T-helper 17 cell (primary cell): ENCODE results near the gene GJA1. TPM values are rescaled to one million over a fixed set of nuclear protein-coding genes. Genes with fewer than 3 reads are reported as not detected.
A peak's percentile ranks its signal among the peaks of the same experiment; 100 is the strongest.
"Not testable (repeated sequence)": the region's sequence is repeated elsewhere in the genome, so short reads cannot be mapped to it uniquely, and the experiment has no call there.

Experiments used
- ATAC-seq: fragments of 150-1000 bp; cut with Tn5 transposase; 2 replicates; pipeline ENCODE4 v1.10.0; 2021; ENCODE audit warnings: mild to moderate bottlenecking, moderate library complexity
- DNase-seq, 3 donors: peaks; one replicate each; pipeline versions ENCODE4 v3.0.0 to v3.0.0-alpha.2; 2020 to 2021
- H3K9me3 ChIP-seq: one replicate; pipeline ENCODE4 v1.7.0; 2013; ENCODE audit warnings: low read length, mild to moderate bottlenecking; ENCODE audit not compliant: control insufficient read depth, poor library complexity, severe bottlenecking
- H3K27ac Mint-ChIP-seq: one replicate; pipeline ENCODE4 v1.8.0; 2022; ENCODE audit warnings: mild to moderate bottlenecking, moderate library complexity, mixed read lengths
- H3K27me3 Mint-ChIP-seq: one replicate; pipeline ENCODE4 v1.8.0; 2022; ENCODE audit warnings: mixed read lengths
- H3K36me3 Mint-ChIP-seq: one replicate; pipeline ENCODE4 v1.8.0; 2022; ENCODE audit warnings: low read depth, mixed read lengths
- H3K4me1 Mint-ChIP-seq: one replicate; pipeline ENCODE4 v1.8.0; 2022; ENCODE audit warnings: mild to moderate bottlenecking, mixed read lengths
- H3K4me3 Mint-ChIP-seq: one replicate; pipeline ENCODE4 v1.8.0; 2022; ENCODE audit warnings: mild to moderate bottlenecking, moderate library complexity, mixed read lengths
- total RNA-seq, 4 donors: library from RNA in 2 of 4; stranded (reverse) in 2 of 4; gene quantifications; one replicate each; pipeline ENCODE4 v1.2.3 and lab custom pipeline; 2022 to 2026

Gene GJA1
- under 1 TPM in 1 of 2 donors, not detected in 1; 0.12 TPM for total RNA-seq
- 0 to 0.23 reads per million in 2 donors for total RNA-seq (lab: John Stamatoyannopoulos, UW)

DNA sequence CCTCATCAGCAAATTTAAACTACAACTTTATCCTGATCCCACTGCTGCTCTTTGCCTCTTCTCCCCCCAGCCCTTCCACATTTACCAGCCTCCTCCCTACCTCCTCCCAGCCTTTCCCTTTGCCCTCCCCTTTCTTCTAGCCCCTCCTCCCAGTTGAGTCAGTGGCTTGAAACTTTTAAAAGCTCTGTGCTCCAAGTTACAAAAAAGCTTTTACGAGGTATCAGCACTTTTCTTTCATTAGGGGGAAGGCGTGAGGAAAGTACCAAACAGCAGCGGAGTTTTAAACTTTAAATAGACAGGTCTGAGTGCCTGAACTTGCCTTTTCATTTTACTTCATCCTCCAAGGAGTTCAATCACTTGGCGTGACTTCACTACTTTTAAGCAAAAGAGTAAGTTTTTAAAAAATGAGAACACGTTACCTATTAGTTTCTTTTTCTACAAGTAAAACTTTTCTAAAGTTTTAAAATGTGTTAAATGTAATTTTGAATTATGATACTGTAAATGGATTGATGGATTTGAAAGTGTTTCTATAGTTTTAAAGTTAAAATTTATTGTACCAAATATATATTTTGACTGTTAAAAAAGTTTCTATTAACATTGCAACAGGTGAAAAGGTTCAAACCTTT lies at the start of gene GJA1:
Gene GJA1, plus strand, starts transcription at position 203 of the 626 bp plus-strand sequence. CDS start 11,202 bp downstream, outside the sequence.
- no peaks in the 10 kb centered on the region for H3K9me3 ChIP-seq
- DNase-seq, result no peak
- Mint-ChIP-seq H3K27ac (no peak within 1 kb of the TSS), H3K4me1 (peaks cover 19% of the 10 kb centered on the region), H3K36me3 (peaks cover 2% of the 10 kb centered on the region), H3K4me3 (peak within 1 kb of the TSS; percentile 92), H3K27me3 (peaks cover 50% of the 10 kb centered on the region)
- ATAC-seq, result no peak

DNA sequence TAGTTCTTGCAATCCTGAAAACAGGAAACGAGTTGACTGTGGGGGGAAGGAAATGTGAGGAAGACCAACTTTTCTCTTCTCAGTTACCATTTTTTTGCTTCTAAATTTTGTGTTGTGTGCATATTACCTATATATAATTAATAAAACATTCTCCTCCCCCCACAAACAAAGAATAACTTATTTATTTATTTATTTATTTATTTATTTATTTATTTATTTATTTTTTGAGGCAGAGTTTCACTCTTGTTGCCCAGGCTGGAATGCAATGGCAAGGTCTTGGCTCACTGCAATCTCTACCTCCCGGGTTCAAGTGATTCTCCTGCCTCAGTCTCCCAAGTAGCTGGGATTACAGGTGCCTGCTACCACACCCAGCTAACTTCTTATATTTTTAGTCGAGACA lies 48.9 kb upstream of the GJA1 start:
- peaks cover 16% of the 10 kb centered on the region for H3K27me3 Mint-ChIP-seq
- not testable (repeated sequence) for H3K36me3 Mint-ChIP-seq, H3K4me3 Mint-ChIP-seq, ATAC-seq, H3K9me3 ChIP-seq, H3K27ac Mint-ChIP-seq, DNase-seq, H3K4me1 Mint-ChIP-seq

DNA sequence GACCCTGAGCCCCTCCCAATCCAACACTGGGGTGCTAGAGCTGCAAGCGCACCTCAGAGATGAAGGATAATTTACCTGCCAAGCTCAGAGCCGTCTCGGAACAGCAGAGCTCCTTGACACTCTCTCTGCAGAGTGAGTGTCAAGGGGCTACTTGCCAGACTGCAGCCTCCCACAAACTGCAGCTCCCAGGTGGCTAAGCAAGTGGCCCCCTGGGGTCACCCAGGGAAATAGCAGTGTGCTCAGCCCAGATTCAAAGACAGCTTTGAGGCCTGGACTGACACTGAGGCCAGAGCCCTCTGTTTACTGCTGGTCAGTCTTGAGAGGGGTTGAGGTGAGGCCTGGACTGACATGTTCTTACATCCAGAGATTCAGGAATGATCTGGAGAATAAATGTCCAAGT lies 46.0 kb upstream of the GJA1 start:
- ATAC-seq, result no peak
- Mint-ChIP-seq H3K36me3 (no peaks in the 10 kb centered on the region), H3K4me3 (no peak overlapping the region), H3K27ac (no peak overlapping the region), H3K4me1 (peaks cover 2% of the 10 kb centered on the region), H3K27me3 (peaks cover 12% of the 10 kb centered on the region)
- no peaks in the 10 kb centered on the region for H3K9me3 ChIP-seq
- DNase-seq, result no peak

DNA sequence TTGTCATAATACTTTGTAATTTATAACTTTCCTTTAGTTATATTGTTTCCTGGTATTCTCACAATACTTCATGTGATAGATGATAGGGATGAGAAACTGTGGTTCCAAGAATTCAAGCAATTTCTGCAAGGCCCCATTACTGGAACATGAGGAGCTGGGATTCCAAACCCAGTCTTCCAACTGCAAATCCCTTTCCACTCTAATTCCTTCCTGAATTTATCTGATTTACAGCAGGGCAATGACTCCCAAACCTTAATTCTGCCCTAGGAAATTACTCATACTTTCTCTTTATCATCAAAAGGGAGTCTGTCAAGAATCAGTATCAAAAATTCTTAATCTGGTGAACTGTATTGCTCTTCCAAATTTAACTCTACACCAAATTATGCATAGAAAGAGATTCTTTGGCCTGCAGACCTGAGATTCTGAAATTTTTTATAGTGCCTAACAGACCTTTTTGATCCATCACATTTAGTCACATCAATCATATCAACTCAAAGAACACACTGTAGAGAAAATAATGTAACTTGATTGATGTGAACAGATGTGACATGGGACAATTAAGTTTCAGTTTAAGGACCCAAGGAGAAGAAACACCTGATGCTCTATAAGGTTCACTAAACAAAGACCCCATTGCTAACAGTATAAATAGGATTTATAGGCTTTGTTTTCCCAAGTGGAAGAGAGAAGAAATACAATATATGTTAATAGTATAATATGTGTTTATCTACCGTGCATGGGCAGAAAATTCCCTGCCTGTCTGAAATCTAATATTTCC lies 41.5 kb upstream of the GJA1 start:
- H3K27ac Mint-ChIP-seq, result no peak overlapping the region
- peaks cover 2% of the 10 kb centered on the region for H3K4me1 Mint-ChIP-seq
- H3K4me3 Mint-ChIP-seq, result no peak overlapping the region
- DNase-seq, result no peak
- H3K9me3 ChIP-seq, result no peaks in the 10 kb centered on the region
- no peaks in the 10 kb centered on the region for H3K36me3 Mint-ChIP-seq
- no peak for ATAC-seq
- H3K27me3 Mint-ChIP-seq, result peaks cover 25% of the 10 kb centered on the region

DNA sequence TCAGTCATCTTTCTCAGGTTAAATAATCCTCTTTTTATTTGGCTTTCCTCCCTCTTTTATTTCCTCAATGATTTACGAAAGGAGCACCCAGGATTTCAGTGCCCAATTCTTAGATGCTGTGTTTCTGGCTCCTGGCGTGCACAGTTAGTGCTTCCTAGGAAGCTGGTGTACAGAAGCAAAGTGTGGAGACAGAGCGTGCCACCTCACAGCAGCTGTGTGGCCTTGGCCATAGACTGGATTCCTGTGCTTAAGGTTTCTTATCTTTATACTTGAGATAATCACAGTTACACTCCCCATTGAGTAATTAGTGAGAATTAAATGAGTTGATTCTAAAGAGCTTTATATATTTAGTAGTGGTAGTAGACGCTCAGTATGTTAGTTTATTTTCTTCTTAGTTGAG lies 39.7 kb upstream of the GJA1 start:
- Mint-ChIP-seq H3K4me3 (no peak overlapping the region), H3K27ac (no peak overlapping the region), H3K4me1 (peaks cover 2% of the 10 kb centered on the region), H3K36me3 (no peaks in the 10 kb centered on the region), H3K27me3 (peaks cover 26% of the 10 kb centered on the region)
- ATAC-seq (no peak), DNase-seq (no peak)
- H3K9me3 ChIP-seq, result no peaks in the 10 kb centered on the region

DNA sequence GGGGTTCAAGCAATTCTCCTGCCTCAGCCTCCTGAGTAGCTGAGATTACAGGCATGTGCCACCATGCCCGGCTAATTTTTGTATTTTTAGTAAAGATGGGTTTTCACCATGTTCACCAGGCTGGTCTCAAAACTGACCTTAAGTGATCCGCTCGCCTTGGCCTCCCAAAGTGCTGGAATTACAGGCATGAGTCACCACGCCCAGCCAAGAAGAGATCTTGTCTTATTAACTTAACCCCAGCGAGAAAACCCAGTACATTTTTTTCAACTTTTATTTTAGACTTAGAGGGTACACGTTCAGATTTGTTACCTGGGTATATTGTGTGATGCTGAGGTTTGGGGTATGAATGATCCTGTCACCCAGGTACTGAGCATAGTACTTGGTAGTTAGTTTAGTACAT lies 38.3 kb upstream of the GJA1 start:
- not testable (repeated sequence) for H3K27ac Mint-ChIP-seq, H3K36me3 Mint-ChIP-seq, H3K4me3 Mint-ChIP-seq, ATAC-seq, H3K9me3 ChIP-seq, DNase-seq, H3K4me1 Mint-ChIP-seq
- peaks cover 22% of the 10 kb centered on the region for H3K27me3 Mint-ChIP-seq

DNA sequence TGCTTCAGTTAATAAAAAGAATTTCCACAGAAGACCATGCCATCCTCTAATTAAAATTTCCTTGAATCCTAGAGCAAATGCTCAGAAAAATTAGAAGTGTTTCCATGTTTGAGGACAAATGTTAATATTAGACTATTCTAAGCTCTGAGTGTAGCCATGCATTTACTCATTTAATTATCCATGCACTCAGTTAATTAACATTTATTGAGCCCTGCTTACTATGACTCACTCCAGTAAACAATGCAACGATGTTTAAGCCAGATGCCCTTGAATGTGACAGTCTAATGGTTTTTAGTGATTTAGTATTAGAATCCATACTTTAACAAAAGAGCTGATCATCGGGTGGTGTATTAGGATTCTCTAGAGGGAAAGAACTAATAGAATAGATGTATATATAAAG lies 37.3 kb upstream of the GJA1 start:
- Mint-ChIP-seq H3K27ac (no peak overlapping the region), H3K27me3 (peaks cover 22% of the 10 kb centered on the region), H3K4me1 (peaks cover 2% of the 10 kb centered on the region), H3K4me3 (no peak overlapping the region), H3K36me3 (no peaks in the 10 kb centered on the region)
- no peaks in the 10 kb centered on the region for H3K9me3 ChIP-seq
- DNase-seq (no peak), ATAC-seq (no peak)

DNA sequence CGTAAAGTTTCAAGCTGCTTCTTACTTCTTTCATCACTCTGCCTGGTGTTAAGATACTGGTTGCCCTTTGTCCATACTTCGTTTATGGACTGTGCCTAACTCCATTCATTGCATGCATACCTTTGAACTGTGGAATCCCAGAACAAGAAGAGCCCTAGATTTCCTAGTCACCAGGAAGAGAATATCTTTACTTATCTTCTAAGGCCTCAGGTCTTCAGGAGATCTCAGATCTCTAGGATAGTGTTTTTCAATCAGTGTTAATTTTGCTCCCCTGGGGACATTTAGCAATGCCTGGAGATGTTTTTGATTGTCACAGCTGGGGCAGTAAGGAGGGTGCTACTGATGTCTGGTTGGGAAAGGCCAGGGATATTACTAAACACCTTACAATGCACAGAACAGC lies 35.5 kb upstream of the GJA1 start:
- Mint-ChIP-seq H3K4me3 (no peak overlapping the region), H3K27ac (no peak overlapping the region), H3K36me3 (no peaks in the 10 kb centered on the region), H3K27me3 (peaks cover 25% of the 10 kb centered on the region), H3K4me1 (peaks cover 2% of the 10 kb centered on the region)
- H3K9me3 ChIP-seq, result no peaks in the 10 kb centered on the region
- no peak for ATAC-seq
- no peak for DNase-seq

DNA sequence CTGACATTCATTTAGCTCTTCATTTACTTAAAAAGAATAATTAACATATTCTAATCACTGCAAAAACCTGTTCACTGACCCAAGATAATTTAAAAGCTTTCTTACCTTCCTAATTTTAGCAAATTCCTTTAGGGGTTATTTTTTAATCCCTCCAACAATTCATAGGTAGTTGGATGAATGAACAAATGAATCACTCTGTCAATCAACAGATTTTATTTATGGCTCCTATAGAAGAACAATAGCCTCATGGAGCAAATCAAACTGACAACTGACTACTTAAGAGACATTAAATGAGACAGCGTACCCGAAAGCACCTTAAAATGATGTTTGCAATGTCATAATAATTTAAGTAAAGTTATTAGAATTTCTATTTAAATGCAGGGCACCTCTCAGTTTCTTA lies 31.5 kb upstream of the GJA1 start:
- no peaks in the 10 kb centered on the region for H3K9me3 ChIP-seq
- no peaks in the 10 kb centered on the region for H3K4me1 Mint-ChIP-seq
- H3K36me3 Mint-ChIP-seq, result no peaks in the 10 kb centered on the region
- DNase-seq (no peak), ATAC-seq (no peak)
- H3K27ac Mint-ChIP-seq, result no peak overlapping the region
- H3K4me3 Mint-ChIP-seq, result no peak overlapping the region
- peaks cover 29% of the 10 kb centered on the region for H3K27me3 Mint-ChIP-seq

DNA sequence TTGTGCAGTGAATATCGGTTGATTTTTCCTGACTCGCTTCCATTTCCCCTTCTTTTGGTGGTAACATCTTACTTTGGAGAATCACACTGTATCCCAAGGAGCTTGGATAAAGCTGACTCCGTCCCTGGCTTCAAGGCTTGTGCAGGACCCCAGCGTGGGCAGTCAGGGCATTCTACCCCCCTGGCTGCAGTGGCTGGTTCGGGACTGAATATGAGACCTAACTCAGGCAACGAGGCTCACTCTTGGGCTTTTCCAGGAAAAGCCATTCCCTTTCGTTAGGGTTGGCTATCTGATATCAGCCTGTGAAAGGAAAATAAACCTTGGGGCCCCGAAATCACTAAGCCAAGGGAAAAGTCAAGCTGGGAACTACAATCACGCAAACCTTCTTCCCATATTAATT lies 30.1 kb upstream of the GJA1 start:
- no peaks in the 10 kb centered on the region for H3K4me1 Mint-ChIP-seq
- no peaks in the 10 kb centered on the region for H3K9me3 ChIP-seq
- ATAC-seq, result no peak
- H3K4me3 Mint-ChIP-seq, result no peak overlapping the region
- H3K36me3 Mint-ChIP-seq, result no peaks in the 10 kb centered on the region
- peaks cover 25% of the 10 kb centered on the region for H3K27me3 Mint-ChIP-seq
- no peak for DNase-seq
- H3K27ac Mint-ChIP-seq, result no peak overlapping the region

DNA sequence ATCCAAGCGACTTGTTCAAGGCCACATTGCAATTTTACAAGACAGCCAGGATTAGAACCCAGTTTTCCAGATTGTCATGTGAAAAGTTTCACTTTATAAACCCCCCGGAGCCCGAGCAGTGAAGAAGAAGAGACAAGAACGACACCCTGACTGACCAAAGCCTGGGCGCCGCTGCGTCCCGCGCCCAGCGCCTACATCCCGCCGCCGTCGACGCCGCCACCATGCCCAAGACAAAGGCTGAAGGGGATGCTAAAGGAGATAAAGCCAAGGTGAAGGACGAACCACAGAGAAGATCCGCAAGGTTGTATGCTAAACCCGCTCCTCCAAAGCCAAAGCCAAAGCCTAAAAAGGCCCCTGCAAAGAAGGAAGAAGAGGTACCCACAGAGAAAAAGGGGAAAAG lies 27.1 kb upstream of the GJA1 start:
- H3K27ac Mint-ChIP-seq, result no peak overlapping the region
- ATAC-seq (no peak), DNase-seq (no peak)
- H3K27me3 Mint-ChIP-seq, result peaks cover 32% of the 10 kb centered on the region
- H3K4me1 Mint-ChIP-seq, result no peaks in the 10 kb centered on the region
- no peaks in the 10 kb centered on the region for H3K36me3 Mint-ChIP-seq
- no peaks in the 10 kb centered on the region for H3K9me3 ChIP-seq
- no peak overlapping the region for H3K4me3 Mint-ChIP-seq

DNA sequence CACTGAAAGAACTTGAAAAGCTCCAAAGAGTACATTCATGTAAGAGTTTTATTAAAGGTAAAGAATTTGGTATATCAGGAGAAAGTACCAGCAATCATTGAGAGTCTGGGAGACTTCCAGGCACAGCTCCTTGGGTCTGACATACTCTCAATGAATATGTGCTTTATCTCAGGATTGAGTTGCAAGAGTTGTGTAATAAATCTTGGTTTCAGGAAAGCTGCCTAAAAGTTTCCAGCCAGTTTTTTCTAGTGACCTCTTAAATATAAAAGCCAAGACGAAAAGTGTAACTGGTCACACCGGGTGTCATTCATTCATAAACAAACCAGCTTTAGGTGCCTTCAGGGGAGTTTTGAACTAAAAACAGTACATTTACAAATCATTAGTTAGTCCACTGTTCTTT lies 21.6 kb upstream of the GJA1 start:
- no peak overlapping the region for H3K4me3 Mint-ChIP-seq
- ATAC-seq, result no peak
- H3K36me3 Mint-ChIP-seq, result peaks cover 5% of the 10 kb centered on the region
- peaks cover 20% of the 10 kb centered on the region for H3K27me3 Mint-ChIP-seq
- no peaks in the 10 kb centered on the region for H3K9me3 ChIP-seq
- H3K27ac Mint-ChIP-seq, result no peak overlapping the region
- no peak for DNase-seq
- no peaks in the 10 kb centered on the region for H3K4me1 Mint-ChIP-seq

DNA sequence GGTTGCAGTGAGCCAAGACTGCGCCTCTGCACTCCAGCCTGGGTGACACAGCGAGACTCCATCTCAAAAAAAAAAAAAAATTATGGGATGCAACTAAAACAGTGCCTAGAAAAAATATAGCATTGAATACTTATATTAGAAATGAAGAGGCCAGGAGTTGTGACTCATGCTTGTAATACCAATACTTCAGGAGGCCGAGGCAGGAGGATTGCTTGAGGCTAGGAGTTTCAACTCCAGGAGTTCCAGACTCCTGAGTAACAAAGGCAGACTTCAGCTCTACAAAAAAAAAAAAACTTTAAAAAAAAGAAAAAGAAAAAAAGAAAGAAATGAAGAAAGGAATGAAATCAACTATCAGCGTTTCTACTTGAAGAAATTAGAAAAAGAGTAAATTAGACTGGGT lies 17.1 kb upstream of the GJA1 start:
- Mint-ChIP-seq H3K4me1 (no peaks in the 10 kb centered on the region), H3K4me3 (no peak overlapping the region)

DNA sequence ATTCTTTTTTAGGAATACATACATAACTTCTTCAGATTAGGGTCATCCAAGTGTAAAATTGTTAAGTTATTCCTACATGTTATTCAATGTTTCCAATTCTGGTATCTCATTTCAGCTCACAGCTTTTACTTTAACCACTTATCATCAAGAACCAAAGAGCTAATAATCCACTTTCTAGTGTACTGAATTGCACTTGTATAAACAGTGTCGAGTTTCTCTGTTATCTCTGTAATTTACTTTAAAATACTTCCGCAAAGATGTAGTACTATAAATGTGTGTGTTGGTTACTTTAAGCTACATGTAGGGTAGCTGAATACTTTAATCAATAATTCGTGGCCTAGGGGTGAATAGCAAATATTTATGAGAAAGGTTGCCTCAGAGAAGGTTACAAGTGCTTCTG lies 8.8 kb upstream of the GJA1 start:
- Mint-ChIP-seq H3K36me3 (no peaks in the 10 kb centered on the region), H3K27me3 (peaks cover 6% of the 10 kb centered on the region), H3K4me3 (no peak overlapping the region), H3K27ac (no peak overlapping the region), H3K4me1 (no peaks in the 10 kb centered on the region)
- no peak for ATAC-seq
- H3K9me3 ChIP-seq, result no peaks in the 10 kb centered on the region
- no peak for DNase-seq

More for the DNA sequence above, 17.1 kb upstream of the GJA1 start:
- DNase-seq (no peak), ATAC-seq (no peak)
- peaks cover 5% of the 10 kb centered on the region for H3K36me3 Mint-ChIP-seq
- peaks cover 13% of the 10 kb centered on the region for H3K27me3 Mint-ChIP-seq
- H3K9me3 ChIP-seq, result no peaks in the 10 kb centered on the region
- no peak overlapping the region for H3K27ac Mint-ChIP-seq
